Cardiac fibroblast (primary cell): Measurements from ENCODE around the gene NRIP1.

Experiments
- DNase-seq, 2 donors: peaks; one replicate each; pipeline versions ENCODE4 v3.0.0 to v3.0.0-alpha.2; 2010; ENCODE audit warnings: low read depth in 2 of 2
- H3K4me3 ChIP-seq, 2 donors: replicated peaks in 1 of 2; 1 replicate in 1 of 2; 2 replicates in 1 of 2; pipeline ENCODE4 v1.5.1; 2011; ENCODE audit warnings: low read depth in 2 of 2, low read length in 2 of 2, mild to moderate bottlenecking in 2 of 2, moderate library complexity in 1 of 2
- CTCF ChIP-seq: IDR thresholded peaks from one replicate; pipeline ENCODE4 v1.5.1; 2011; ENCODE audit warnings: low read depth, mild to moderate bottlenecking, low read length, inconsistent platforms

NRIP1 gene

GRCh38 chr21:15071009-15071408, 6.2 kb upstream of the NRIP1 start:
- no peak for DNase-seq
- no peak overlapping the region for H3K4me3 ChIP-seq
- TF ChIP-seq CTCF = no peak

GRCh38 chr21:15066123-15066575, 1.3 kb upstream of the NRIP1 start:
- peak overlapping the region; percentile 66 to 79 for H3K4me3 ChIP-seq
- peak in 1 of 2 donors; percentile 49 for DNase-seq
- TF ChIP-seq CTCF = no peak

- peak overlapping the region; percentile 66 to 79 for H3K4me3 ChIP-seq
- DNase-seq = peak; percentile 86 to 89
- TF ChIP-seq CTCF = no peak
Observed at GRCh38 chr21:15065392-15066122, 757 bp upstream of the NRIP1 start.

DNA sequence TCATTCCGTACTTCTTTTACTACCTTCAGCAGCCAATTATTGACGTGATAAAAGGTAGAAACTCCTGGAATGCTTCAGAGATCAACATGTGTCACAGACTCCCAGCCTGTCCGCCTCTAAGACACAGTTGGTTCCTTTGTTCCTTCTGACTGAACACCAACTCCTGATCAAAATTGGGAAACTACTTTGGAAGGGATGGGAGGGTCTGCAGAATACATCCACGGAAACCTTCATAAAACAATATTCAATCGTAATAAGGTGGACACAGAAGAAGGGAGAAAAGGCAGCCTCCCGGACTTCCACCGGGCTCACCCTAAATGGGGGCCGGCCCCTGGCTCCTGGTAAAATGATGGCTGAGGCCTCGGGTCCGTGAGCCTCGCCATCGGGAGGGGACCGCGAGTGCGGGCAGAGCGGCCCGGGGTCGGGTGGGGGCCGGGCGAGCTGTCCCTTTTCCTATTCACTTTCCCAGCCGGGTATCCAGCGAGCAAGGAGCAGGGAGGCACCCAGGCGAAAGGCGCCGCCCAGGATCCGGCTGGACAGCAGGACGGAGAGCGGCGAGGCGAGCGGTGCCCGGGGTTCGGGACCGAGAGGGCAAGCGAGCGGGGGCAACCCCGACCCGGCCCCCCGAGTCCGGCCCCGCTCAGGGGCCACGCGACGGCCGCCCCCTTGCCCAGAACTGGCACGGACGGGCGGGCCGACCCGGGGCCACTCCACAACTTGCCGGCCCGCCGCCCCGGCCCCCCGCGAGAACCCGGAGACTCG, 805 bp downstream of the NRIP1 start:
- peak overlapping the region; percentile 71 to 79 for H3K4me3 ChIP-seq
- TF ChIP-seq CTCF = no peak
- DNase-seq = peak; percentile 46 to 48

- peak overlapping the region; percentile 71 to 79 for H3K4me3 ChIP-seq
- DNase-seq = peak in 1 of 2 donors; percentile 49
- TF ChIP-seq CTCF = no peak
Observed at GRCh38 chr21:15063081-15063813, 1.6 kb downstream of the NRIP1 start.

GRCh38 chr21:15062606-15062965, 2.2 kb downstream of the NRIP1 start:
- peak overlapping the region; percentile 71 to 79 for H3K4me3 ChIP-seq
- TF ChIP-seq CTCF = no peak
- DNase-seq = peak; percentile 37 to 48
